HCT116 (cell line): ENCODE measurements around the gene FRAS1. TPM values are rescaled to one million over a fixed set of nuclear protein-coding genes. Genes with fewer than 3 reads are reported as not detected.

ENCODE experiments used
- ATAC-seq: fragments of 200-7000 bp; cut with Tn5 transposase; 2 replicates; pipeline ENCODE4 v1.9.1; 2020; ENCODE audit warnings: mild to moderate bottlenecking, moderate library complexity
- BruUV-seq: library from RNA; stranded (reverse); fragments of 400-500 nt; replicated peaks from 2 replicates; lab custom pipeline; 2021; lab: Mats Ljungman, UMichigan
- CTCF ChIA-PET: fragments of 300-600 bp; sonication (Branson Sonifier 250); formaldehyde crosslinking; loops from one replicate; lab custom pipeline; 2021; ENCODE audit warnings: antibody characterized with exemption; lab: Charles Lee
- POLR2A ChIA-PET: fragments of 300-600, 350-600 bp; sonication (Branson Sonifier 250); formaldehyde crosslinking; loops from one replicate; lab custom pipeline; 2021; ENCODE audit warnings: antibody characterized with exemption; lab: Charles Lee
- RAD21 ChIA-PET, 2 experiments: fragments of 300-600 bp; sonication (Branson Sonifier 250); formaldehyde crosslinking; loops; one replicate each; lab custom pipeline; 2023; ENCODE audit warnings: low total read pairs in 2 of 2; ENCODE audit not compliant: uncharacterized antibody in 2 of 2, unreplicated experiment in 2 of 2, low non-redundant PET in 1 of 2; lab: Charles Lee
- DNase-seq: peaks from one replicate; pipeline ENCODE4 v3.0.0-alpha.2; 2010; ENCODE audit warnings: low read depth, low spot score
- H2AFZ ChIP-seq: fragments of 200-600 bp; shearing (Covaris generic), sonication (generic); 2 replicates; pipeline ENCODE4 v1.6.1; 2017; ENCODE audit warnings: low read depth, mixed run types, mixed read lengths, antibody characterized with exemption, low read length; ENCODE audit not compliant: poor library complexity, severe bottlenecking
- H3K27ac ChIP-seq: 2 replicates; pipeline ENCODE4 v1.5.1; 2012; ENCODE audit warnings: low read depth, low read length
- H3K27me3 ChIP-seq: fragments of 200-600 bp; sonication (generic); 2 replicates; pipeline ENCODE4 v1.6.1; 2016; ENCODE audit warnings: mixed run types, low read length, mixed read lengths; ENCODE audit not compliant: insufficient read depth
- H3K36me3 ChIP-seq, 2 experiments: fragments of 200-500 bp in 1 of 2; fragments of 200-600 bp in 1 of 2; sonication (Bioruptor generic) in 1 of 2; sonication (generic) in 1 of 2; 2 replicates each; pipeline versions ENCODE4 v1.5.1 to v1.6.1; 2014 to 2016; ENCODE audit warnings: low read length in 2 of 2, inconsistent platforms in 1 of 2, mixed read lengths in 1 of 2, mixed run types in 1 of 2; ENCODE audit not compliant: insufficient read depth in 2 of 2, control insufficient read depth in 1 of 2
- H3K4me1 ChIP-seq, 2 experiments: fragments of 200-600 bp in 1 of 2; sonication (generic) in 1 of 2; 2 replicates each; pipeline versions ENCODE4 v1.5.1 to v1.6.1; 2012 to 2017; ENCODE audit warnings: low read length in 2 of 2, inconsistent platforms in 1 of 2, mild to moderate bottlenecking in 1 of 2, mixed read lengths in 1 of 2, mixed run types in 1 of 2, moderate library complexity in 1 of 2; ENCODE audit not compliant: insufficient read depth in 2 of 2, control insufficient read depth in 1 of 2
- H3K4me2 ChIP-seq: fragments of 200-600 bp; sonication (generic); 2 replicates; pipeline ENCODE4 v1.6.1; 2017; ENCODE audit warnings: mixed run types, low read length, mixed read lengths
- H3K4me3 ChIP-seq, 2 experiments: fragments of 200-600 bp in 1 of 2; sonication (generic) in 1 of 2; replicated peaks in 1 of 2; 2 replicates each; pipeline ENCODE4 v1.5.1; 2011 to 2016; ENCODE audit warnings: low read length in 2 of 2, control low read depth in 1 of 2, low read depth in 1 of 2, mild to moderate bottlenecking in 1 of 2, mixed read lengths in 1 of 2, mixed run types in 1 of 2
- H3K79me2 ChIP-seq: fragments of 200-600 bp; sonication (generic); 2 replicates; pipeline ENCODE4 v1.6.1; 2017; ENCODE audit warnings: mild to moderate bottlenecking, mixed run types, low read length, moderate library complexity, mixed read lengths; ENCODE audit not compliant: insufficient read depth
- H3K9ac ChIP-seq: fragments of 200-600 bp; sonication (generic); 2 replicates; pipeline ENCODE4 v1.6.1; 2016; ENCODE audit warnings: low read length, mixed read lengths
- H3K9me2 ChIP-seq: fragments of 200-600 bp; sonication (generic), shearing (Covaris generic); 2 replicates; pipeline ENCODE4 v1.6.1; 2017; ENCODE audit warnings: mixed run types, mild to moderate bottlenecking, moderate library complexity; ENCODE audit not compliant: insufficient read depth
- H3K9me3 ChIP-seq, 2 experiments: fragments of 200-500 bp in 1 of 2; fragments of 200-600 bp in 1 of 2; sonication (Bioruptor generic) in 1 of 2; sonication (generic) in 1 of 2; 2 replicates each; pipeline ENCODE4 v1.6.1; 2014 to 2017; ENCODE audit warnings: low read length in 2 of 2, mixed read lengths in 2 of 2, inconsistent platforms in 1 of 2, low read depth in 1 of 2, mild to moderate bottlenecking in 1 of 2, mixed run types in 1 of 2, moderate library complexity in 1 of 2; ENCODE audit not compliant: control insufficient read depth in 1 of 2, insufficient read depth in 1 of 2
- H4K20me1 ChIP-seq: fragments of 200-600 bp; sonication (generic), shearing (Covaris generic); 2 replicates; pipeline ENCODE4 v1.6.1; 2017; ENCODE audit warnings: mixed run types, mild to moderate bottlenecking, moderate library complexity; ENCODE audit not compliant: insufficient read depth
- ATF3 ChIP-seq: IDR thresholded peaks from 2 replicates; pipeline ENCODE4 v1.6.1; 2012
- CBX3 ChIP-seq: IDR thresholded peaks from 2 replicates; pipeline ENCODE4 v1.6.1; 2012; ENCODE audit warnings: low read depth
- CEBPB ChIP-seq: IDR thresholded peaks from 2 replicates; pipeline ENCODE4 v1.6.1; 2012; ENCODE audit warnings: low read depth
- EGR1 ChIP-seq: IDR thresholded peaks from 2 replicates; pipeline ENCODE4 v1.6.1; 2012; ENCODE audit warnings: low read depth
- MAX ChIP-seq: IDR thresholded peaks from 2 replicates; pipeline ENCODE4 v1.6.1; 2012
- POLR2AphosphoS5 ChIP-seq: IDR thresholded peaks from 2 replicates; pipeline ENCODE4 v1.6.1; 2011; ENCODE audit warnings: mild to moderate bottlenecking, low read depth, low read length, moderate library complexity
- RAD21 ChIP-seq: IDR thresholded peaks from 2 replicates; pipeline ENCODE4 v1.6.1; 2012; ENCODE audit warnings: low read depth, mild to moderate bottlenecking
- SRF ChIP-seq: IDR thresholded peaks from 2 replicates; pipeline ENCODE4 v1.6.1; 2012; ENCODE audit warnings: low read depth
- ZBTB33 ChIP-seq: IDR thresholded peaks from 2 replicates; pipeline ENCODE4 v1.6.1; 2011; ENCODE audit warnings: mild to moderate bottlenecking, low read length, moderate library complexity; ENCODE audit not compliant: insufficient replicate concordance; ENCODE audit errors: extremely low read depth
- ZNF274 ChIP-seq: fragments of 200-500 bp; sonication (Bioruptor generic); IDR thresholded peaks from 2 replicates; pipeline ENCODE4 v1.6.1; 2014; ENCODE audit warnings: mild to moderate bottlenecking, low read depth, low read length, inconsistent platforms
- intact Hi-C: fragments of 100-400 bp; cut with micrococcal nuclease; formaldehyde crosslinking; loops from 2 replicates; pipeline ENCODE4 v1.10.0; 2022
- total RNA-seq: library from RNA; stranded (reverse); gene quantifications from one replicate; pipeline ENCODE4 v1.2.1, GENCODE V29; 2021; ENCODE audit not compliant: unreplicated experiment
- TF ChIP-seq, protein P1 (sequence below), 3 experiments: fragments of 200-600 bp in 1 of 3; sonication (generic) in 1 of 3; IDR thresholded peaks in 2 of 3; conservative IDR thresholded peaks in 1 of 3; 2 replicates each; pipeline ENCODE4 v1.5.1; 2012 to 2017; ENCODE audit warnings: low read depth in 2 of 3, low read length in 2 of 3, antibody characterized with exemption in 1 of 3, borderline replicate concordance in 1 of 3, control low read depth in 1 of 3, mild to moderate bottlenecking in 1 of 3, mixed read lengths in 1 of 3, mixed run types in 1 of 3, moderate library complexity in 1 of 3; ENCODE audit not compliant: insufficient read depth in 1 of 3

FRAS1 gene
- total RNA-seq, 1 experiment from 2014 or later = 33.5 TPM

DNA sequence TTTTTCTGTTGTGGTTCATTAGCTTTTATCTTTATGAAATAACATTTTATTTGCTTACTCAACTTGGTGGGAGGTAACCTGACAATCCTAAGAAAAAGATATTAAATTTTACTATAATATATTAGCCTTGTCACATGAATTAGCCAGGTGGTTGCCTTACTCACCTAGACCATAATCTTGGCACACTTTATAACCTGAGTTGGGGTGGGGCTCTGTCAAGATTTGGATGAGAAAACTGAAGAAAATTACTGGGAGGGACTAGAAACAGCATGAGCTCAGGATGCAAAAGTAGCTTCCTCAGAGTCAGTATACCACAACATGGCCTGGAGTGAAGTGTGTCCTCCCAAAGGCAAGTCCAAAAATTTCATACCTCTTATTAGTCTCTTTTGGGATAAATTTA lies 329.6 kb downstream of the FRAS1 start:
- Histone ChIP-seq H3K27ac (no peak overlapping the region), H3K4me3 (no peak overlapping the region), H4K20me1 (no peaks in the 10 kb centered on the region), H2AFZ (no peak overlapping the region), H3K36me3 (no peaks in the 10 kb centered on the region), H3K27me3 (no peaks in the 10 kb centered on the region), H3K9me3 (no peaks in the 10 kb centered on the region), H3K4me1 (no peaks in the 10 kb centered on the region), H3K79me2 (no peaks in the 10 kb centered on the region), H3K9me2 (no peaks in the 10 kb centered on the region), H3K9ac (no peak overlapping the region), H3K4me2 (no peak overlapping the region)
- POLR2A ChIA-PET = no interaction called here
- DNase-seq = no peak
- RAD21 ChIA-PET = no interaction called here
- no TSS peak for BruUV-seq
- ATAC-seq = no peak
- TF ChIP-seq ZBTB33 = no peak
- TF ChIP-seq, protein P1, sequence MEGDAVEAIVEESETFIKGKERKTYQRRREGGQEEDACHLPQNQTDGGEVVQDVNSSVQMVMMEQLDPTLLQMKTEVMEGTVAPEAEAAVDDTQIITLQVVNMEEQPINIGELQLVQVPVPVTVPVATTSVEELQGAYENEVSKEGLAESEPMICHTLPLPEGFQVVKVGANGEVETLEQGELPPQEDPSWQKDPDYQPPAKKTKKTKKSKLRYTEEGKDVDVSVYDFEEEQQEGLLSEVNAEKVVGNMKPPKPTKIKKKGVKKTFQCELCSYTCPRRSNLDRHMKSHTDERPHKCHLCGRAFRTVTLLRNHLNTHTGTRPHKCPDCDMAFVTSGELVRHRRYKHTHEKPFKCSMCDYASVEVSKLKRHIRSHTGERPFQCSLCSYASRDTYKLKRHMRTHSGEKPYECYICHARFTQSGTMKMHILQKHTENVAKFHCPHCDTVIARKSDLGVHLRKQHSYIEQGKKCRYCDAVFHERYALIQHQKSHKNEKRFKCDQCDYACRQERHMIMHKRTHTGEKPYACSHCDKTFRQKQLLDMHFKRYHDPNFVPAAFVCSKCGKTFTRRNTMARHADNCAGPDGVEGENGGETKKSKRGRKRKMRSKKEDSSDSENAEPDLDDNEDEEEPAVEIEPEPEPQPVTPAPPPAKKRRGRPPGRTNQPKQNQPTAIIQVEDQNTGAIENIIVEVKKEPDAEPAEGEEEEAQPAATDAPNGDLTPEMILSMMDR (IDR thresholded peaks at IDR 0.05 in 2 of 3, conservative IDR thresholded peaks at IDR 0.05 in 1 of 3; ENCODE audit: borderline replicate concordance in 1 of 3, insufficient read depth in 1 of 3, low read depth in 2 of 3, low read length in 2 of 3) = no peak
- TF ChIP-seq RAD21 = no peak
- TF ChIP-seq ATF3 = no peak
- TF ChIP-seq CBX3 = no peak
- TF ChIP-seq EGR1 = no peak
- TF ChIP-seq SRF = no peak
- no peak for TF ChIP-seq MAX
- no peak for TF ChIP-seq POLR2AphosphoS5
- TF ChIP-seq CEBPB = no peak
- TF ChIP-seq ZNF274 = no peak
- intact Hi-C loops = no loop called here
- CTCF ChIA-PET = no interaction called here
